ENCODE measurements around the gene IDS. TPM values are rescaled to one million over a fixed set of nuclear protein-coding genes. Genes with fewer than 3 reads are reported as not detected.
A peak's percentile ranks its signal among the peaks of the same experiment; 100 is the strongest.
"Not testable (repeated sequence)": the region's sequence is repeated elsewhere in the genome, so short reads cannot be mapped to it uniquely, and the experiment has no call there.

IDS gene
- total and polyA plus RNA-seq, 2 of the 8 experiments (the other 6 are each of a cell fraction or from before 2014, with no cell fraction given), result 19.9 to 20.7 TPM

GRCh38 chrX:149537474-149537873, 32.4 kb upstream of the IDS start:
- DNase-seq (ENCODE audit: low read depth in 1 of 2, low spot score in 2 of 2); H3K9ac ChIP-seq (replicated peaks in 1 of 4; ENCODE audit: extremely low read depth in 1 of 4, low read depth in 3 of 4, low read length in 3 of 4); H3K56ac ChIP-seq (replicated peaks; ENCODE audit: insufficient read length, low read depth, low read length); POLR2A ChIA-PET (ENCODE audit: partially characterized antibody); H2AFZ ChIP-seq (ENCODE audit: low read length); H3K14ac ChIP-seq (ENCODE audit: insufficient read length); H4K8ac ChIP-seq (ENCODE audit: extremely low read depth, insufficient read depth, low read length); H3K27me3 ChIP-seq (replicated peaks in 1 of 4; ENCODE audit: control insufficient read depth in 3 of 4, extremely low read depth in 1 of 4, insufficient read depth in 3 of 4, low read length in 3 of 4); H4K91ac ChIP-seq (replicated peaks; ENCODE audit: insufficient read length, low read length); H3K27ac ChIP-seq (ENCODE audit: low read depth, low read length); H2BK20ac ChIP-seq (ENCODE audit: low read length); H4K20me1 ChIP-seq (replicated peaks in 1 of 2; ENCODE audit: control insufficient read depth in 1 of 2, insufficient read depth in 2 of 2, low read length in 2 of 2); H2BK5ac ChIP-seq (ENCODE audit: low read depth, low read length); CTCF ChIA-PET (ENCODE audit: partially characterized antibody); H3K18ac ChIP-seq (ENCODE audit: extremely low read depth, low read length); H3K23me2 ChIP-seq (ENCODE audit: low read depth, low read length); H2AK5ac ChIP-seq (ENCODE audit: low read depth, low read length); H3K36me3 ChIP-seq (ENCODE audit: control insufficient read depth in 2 of 4, insufficient read depth in 4 of 4, low read length in 3 of 4); H3K9me3 ChIP-seq (ENCODE audit: insufficient read depth in 2 of 2, low read depth in 1 of 2, low read length in 1 of 2); H3K79me1 ChIP-seq (ENCODE audit: low read depth, low read length); H3K4me3 ChIP-seq (ENCODE audit: extremely low read depth in 1 of 4, insufficient read depth in 2 of 4, low read depth in 3 of 4, low read length in 4 of 4); H2BK12ac ChIP-seq (ENCODE audit: low read depth, low read length); H3K4ac ChIP-seq (replicated peaks; ENCODE audit: insufficient read length, low read depth, low read length); H2BK120ac ChIP-seq (replicated peaks; ENCODE audit: low read depth, low read length); H3K4me1 ChIP-seq (replicated peaks in 1 of 4; ENCODE audit: control insufficient read depth in 3 of 4, insufficient read depth in 4 of 4, low read length in 3 of 4); H4K5ac ChIP-seq (ENCODE audit: insufficient read length, low read depth, low read length); H3K4me2 ChIP-seq (ENCODE audit: insufficient read depth in 1 of 2, low read depth in 2 of 2, low read length in 2 of 2); H3K23ac ChIP-seq (ENCODE audit: insufficient read length); H3K79me2 ChIP-seq (ENCODE audit: control insufficient read depth in 1 of 2, insufficient read depth in 2 of 2, low read length in 2 of 2); H2BK15ac ChIP-seq (ENCODE audit: low read length): not testable (repeated sequence)
- WGBS, 2 experiments (ENCODE audit: extremely low coverage in 1 of 2, insufficient coverage in 1 of 2, insufficient read length in 1 of 2, insufficient replicate concordance in 2 of 2, low coverage in 1 of 2, low lambda C conversion rate in 2 of 2, missing lambda C conversion rate in 1 of 2), result 96% methylated on average over 5 of the region's 11 CpGs; no CpG with 5 or more reads in 1 of the 2 experiments
- FAIRE-seq, result peak; percentile 92

- CTCF ChIA-PET (ENCODE audit: partially characterized antibody); H3K9me3 ChIP-seq (ENCODE audit: insufficient read depth in 2 of 2, low read depth in 1 of 2, low read length in 1 of 2); H3K4me1 ChIP-seq (replicated peaks in 1 of 4; ENCODE audit: control insufficient read depth in 3 of 4, insufficient read depth in 4 of 4, low read length in 3 of 4); H3K4me2 ChIP-seq (ENCODE audit: insufficient read depth in 1 of 2, low read depth in 2 of 2, low read length in 2 of 2); H2BK12ac ChIP-seq (ENCODE audit: low read depth, low read length); H3K9ac ChIP-seq (replicated peaks in 1 of 4; ENCODE audit: extremely low read depth in 1 of 4, low read depth in 3 of 4, low read length in 3 of 4); H3K4ac ChIP-seq (replicated peaks; ENCODE audit: insufficient read length, low read depth, low read length); H3K23me2 ChIP-seq (ENCODE audit: low read depth, low read length); H3K79me2 ChIP-seq (ENCODE audit: control insufficient read depth in 1 of 2, insufficient read depth in 2 of 2, low read length in 2 of 2); H4K20me1 ChIP-seq (replicated peaks in 1 of 2; ENCODE audit: control insufficient read depth in 1 of 2, insufficient read depth in 2 of 2, low read length in 2 of 2); H3K14ac ChIP-seq (ENCODE audit: insufficient read length); H2AK5ac ChIP-seq (ENCODE audit: low read depth, low read length); H4K91ac ChIP-seq (replicated peaks; ENCODE audit: insufficient read length, low read length); H4K8ac ChIP-seq (ENCODE audit: extremely low read depth, insufficient read depth, low read length); H2BK15ac ChIP-seq (ENCODE audit: low read length); H3K23ac ChIP-seq (ENCODE audit: insufficient read length); H3K56ac ChIP-seq (replicated peaks; ENCODE audit: insufficient read length, low read depth, low read length); H3K27ac ChIP-seq (ENCODE audit: low read depth, low read length); H3K79me1 ChIP-seq (ENCODE audit: low read depth, low read length); H3K18ac ChIP-seq (ENCODE audit: extremely low read depth, low read length); H4K5ac ChIP-seq (ENCODE audit: insufficient read length, low read depth, low read length); H2BK120ac ChIP-seq (replicated peaks; ENCODE audit: low read depth, low read length); H2AFZ ChIP-seq (ENCODE audit: low read length); H3K4me3 ChIP-seq (ENCODE audit: extremely low read depth in 1 of 4, insufficient read depth in 2 of 4, low read depth in 3 of 4, low read length in 4 of 4); DNase-seq (ENCODE audit: low read depth in 1 of 2, low spot score in 2 of 2); H2BK5ac ChIP-seq (ENCODE audit: low read depth, low read length); H3K27me3 ChIP-seq (replicated peaks in 1 of 4; ENCODE audit: control insufficient read depth in 3 of 4, extremely low read depth in 1 of 4, insufficient read depth in 3 of 4, low read length in 3 of 4); H3K36me3 ChIP-seq (ENCODE audit: control insufficient read depth in 2 of 4, insufficient read depth in 4 of 4, low read length in 3 of 4); H2BK20ac ChIP-seq (ENCODE audit: low read length); FAIRE-seq: not testable (repeated sequence)
- POLR2A ChIA-PET (ENCODE audit: partially characterized antibody), result interaction anchor here (1.0 kb wide), 1 partner anchor 295 kb away, joined by 3 read pairs; no protein-coding TSS in a partner anchor
- 65% methylated on average over 2 of the region's 3 CpGs; no CpG with 5 or more reads in 1 of the 2 experiments for WGBS, 2 experiments (ENCODE audit: extremely low coverage in 1 of 2, insufficient coverage in 1 of 2, insufficient read length in 1 of 2, insufficient replicate concordance in 2 of 2, low coverage in 1 of 2, low lambda C conversion rate in 2 of 2, missing lambda C conversion rate in 1 of 2)
These were observed 30.0 kb upstream of the IDS start for GRCh38 chrX:149534926-149535602.

Measured in H1 (cell line).